K562 (cell line): Measurements from ENCODE around the gene ITSN2.

Source experiments
- BHLHE40 ChIP-seq: IDR thresholded peaks from 2 replicates; pipeline ENCODE4 v1.6.1; 2011; ENCODE audit warnings: low read length, improper control_type of control experiment
- FOSL1 ChIP-seq: fragments of 200-800 bp; sonication (Bioruptor generic); conservative IDR thresholded peaks from 2 replicates; pipeline ENCODE4 v1.6.1; 2016; ENCODE audit warnings: missing genetic modification characterization, missing compliant biosample characterization
- GMEB1 ChIP-seq: fragments of 250-450 bp; sonication (Bioruptor Pico); IDR thresholded peaks from 2 replicates; pipeline ENCODE4 v1.4.0; 2020; ENCODE audit warnings: mild to moderate bottlenecking
- HLTF ChIP-seq: fragments of 450-650 bp; IDR thresholded peaks from 2 replicates; pipeline ENCODE4 v1.6.1; 2016
- KDM5B ChIP-seq: fragments of 200-600 bp; sonication (generic); IDR thresholded peaks from 2 replicates; pipeline ENCODE4 v1.6.1; 2012; ENCODE audit warnings: low read depth, mild to moderate bottlenecking, moderate library complexity, low read length, control low read depth, inconsistent platforms; ENCODE audit not compliant: insufficient replicate concordance
- MCM3 ChIP-seq: fragments of 450-650 bp; IDR thresholded peaks from 2 replicates; pipeline ENCODE4 v1.6.1; 2016
- PURB ChIP-seq: sonication (generic); formaldehyde crosslinking; IDR thresholded peaks from 2 replicates; pipeline ENCODE4 v1.9.0; 2021; ENCODE audit warnings: low read depth, mild to moderate bottlenecking, missing genetic modification reagents
- RNF2 ChIP-seq: sonication (generic); IDR thresholded peaks from 2 replicates; pipeline ENCODE4 v1.6.1; 2016
- TEAD4 ChIP-seq, 2 experiments: sonication (generic) in 1 of 2; formaldehyde crosslinking in 1 of 2; IDR thresholded peaks; 2 replicates each; pipeline versions ENCODE4 v1.6.1 to v1.8.0; 2012 to 2022; ENCODE audit warnings: borderline replicate concordance in 1 of 2, inconsistent platforms in 1 of 2, low read length in 1 of 2, mild to moderate bottlenecking in 1 of 2, missing genetic modification reagents in 1 of 2
- ZFX ChIP-seq: sonication (generic); formaldehyde crosslinking; IDR thresholded peaks from 2 replicates; pipeline ENCODE4 v1.8.0; 2022; ENCODE audit warnings: mild to moderate bottlenecking, missing genetic modification reagents, moderate library complexity
- TF ChIP-seq, protein P1 (sequence below): fragments of 250-450 bp; sonication (Bioruptor Pico); IDR thresholded peaks from 2 replicates; pipeline ENCODE4 v1.5.0; 2020; ENCODE audit warnings: mild to moderate bottlenecking

GRCh38 chr2:24207359-24207758 lies 153.0 kb downstream of the ITSN2 start:
- TF ChIP-seq MCM3 (no peak), KDM5B (no peak), TEAD4 (IDR thresholded peaks at IDR 0.05; ENCODE audit: low read length) (no peak), TEAD4 (CRISPR knock-in tag; IDR thresholded peaks at IDR 0.05; ENCODE audit: borderline replicate concordance) (no peak), BHLHE40 (no peak), GMEB1 (no peak), RNF2 (no peak), ZFX (CRISPR knock-in tag) (no peak), PURB (no peak), FOSL1 (tag) (no peak), HLTF (no peak)
- TF ChIP-seq, protein P1, sequence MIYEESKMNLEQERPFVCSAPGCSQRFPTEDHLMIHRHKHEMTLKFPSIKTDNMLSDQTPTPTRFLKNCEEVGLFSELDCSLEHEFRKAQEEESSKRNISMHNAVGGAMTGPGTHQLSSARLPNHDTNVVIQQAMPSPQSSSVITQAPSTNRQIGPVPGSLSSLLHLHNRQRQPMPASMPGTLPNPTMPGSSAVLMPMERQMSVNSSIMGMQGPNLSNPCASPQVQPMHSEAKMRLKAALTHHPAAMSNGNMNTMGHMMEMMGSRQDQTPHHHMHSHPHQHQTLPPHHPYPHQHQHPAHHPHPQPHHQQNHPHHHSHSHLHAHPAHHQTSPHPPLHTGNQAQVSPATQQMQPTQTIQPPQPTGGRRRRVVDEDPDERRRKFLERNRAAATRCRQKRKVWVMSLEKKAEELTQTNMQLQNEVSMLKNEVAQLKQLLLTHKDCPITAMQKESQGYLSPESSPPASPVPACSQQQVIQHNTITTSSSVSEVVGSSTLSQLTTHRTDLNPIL (CRISPR knock-in tag) = no peak
